ENCODE data around the gene TMEM190.

DNA sequence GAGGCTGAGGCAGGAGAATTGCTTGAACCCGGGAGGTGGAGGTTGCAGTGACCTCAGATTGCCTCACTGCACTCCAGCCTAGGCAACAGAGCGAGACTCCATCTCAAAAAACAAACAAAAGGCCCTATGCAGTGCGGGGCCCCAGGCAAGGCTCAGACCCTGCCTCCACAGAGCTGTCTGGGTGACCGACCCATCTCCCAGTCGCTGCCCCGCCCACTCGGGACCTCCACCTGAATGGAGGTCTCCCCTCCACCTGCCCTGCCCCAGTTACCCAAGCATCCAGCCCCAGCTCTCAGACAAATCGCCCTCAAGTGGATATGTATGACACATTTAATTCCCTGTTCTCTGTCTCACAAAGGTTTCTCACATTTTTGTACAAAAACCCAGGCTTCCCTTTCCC is 11.4 kb upstream of the TMEM190 start:
- TF ChIP-seq POLR2A (IDR thresholded peaks at IDR 0.05): no peak
- TF ChIP-seq, protein P1, sequence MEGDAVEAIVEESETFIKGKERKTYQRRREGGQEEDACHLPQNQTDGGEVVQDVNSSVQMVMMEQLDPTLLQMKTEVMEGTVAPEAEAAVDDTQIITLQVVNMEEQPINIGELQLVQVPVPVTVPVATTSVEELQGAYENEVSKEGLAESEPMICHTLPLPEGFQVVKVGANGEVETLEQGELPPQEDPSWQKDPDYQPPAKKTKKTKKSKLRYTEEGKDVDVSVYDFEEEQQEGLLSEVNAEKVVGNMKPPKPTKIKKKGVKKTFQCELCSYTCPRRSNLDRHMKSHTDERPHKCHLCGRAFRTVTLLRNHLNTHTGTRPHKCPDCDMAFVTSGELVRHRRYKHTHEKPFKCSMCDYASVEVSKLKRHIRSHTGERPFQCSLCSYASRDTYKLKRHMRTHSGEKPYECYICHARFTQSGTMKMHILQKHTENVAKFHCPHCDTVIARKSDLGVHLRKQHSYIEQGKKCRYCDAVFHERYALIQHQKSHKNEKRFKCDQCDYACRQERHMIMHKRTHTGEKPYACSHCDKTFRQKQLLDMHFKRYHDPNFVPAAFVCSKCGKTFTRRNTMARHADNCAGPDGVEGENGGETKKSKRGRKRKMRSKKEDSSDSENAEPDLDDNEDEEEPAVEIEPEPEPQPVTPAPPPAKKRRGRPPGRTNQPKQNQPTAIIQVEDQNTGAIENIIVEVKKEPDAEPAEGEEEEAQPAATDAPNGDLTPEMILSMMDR (IDR thresholded peaks at IDR 0.05): no peak
